NK-92 (cell line): ENCODE results near the gene THOC5.
"Not testable (repeated sequence)": the region's sequence is repeated elsewhere in the genome, so short reads cannot be mapped to it uniquely, and the experiment has no call there.

Source experiments
- DNase-seq: peaks from one replicate; lab custom pipeline; 2025; ENCODE audit not compliant: unreplicated experiment; lab: John Stamatoyannopoulos, UW

THOC5 gene

GRCh38 chr22:29511126-29511862, 42.3 kb downstream of the THOC5 start:
- DNase-seq, result no peak

GRCh38 chr22:29510542-29510941, 43.0 kb downstream of the THOC5 start:
- DNase-seq, result no peak

GRCh38 chr22:29509815-29510214, 43.7 kb downstream of the THOC5 start:
- DNase-seq, result no peak

GRCh38 chr22:29509298-29509697, 44.3 kb downstream of the THOC5 start:
- no peak for DNase-seq

GRCh38 chr22:29503811-29504372, 49.7 kb downstream of the THOC5 start:
- DNase-seq, result no peak

GRCh38 chr22:29499852-29500251, 53.7 kb downstream of the THOC5 start:
- no peak for DNase-seq

- DNase-seq, result no peak
These were observed 59.9 kb downstream of the THOC5 start for GRCh38 chr22:29493636-29494035.

GRCh38 chr22:29491012-29491411, 62.5 kb downstream of the THOC5 start:
- no peak for DNase-seq

- DNase-seq, result not testable (repeated sequence)
These were observed 64.3 kb downstream of the THOC5 start for GRCh38 chr22:29489127-29489780.

- no peak for DNase-seq
These were observed 66.1 kb downstream of the THOC5 start for GRCh38 chr22:29487426-29487986.

- no peak for DNase-seq
These were observed 68.1 kb downstream of the THOC5 start for GRCh38 chr22:29485448-29485847.

GRCh38 chr22:29484642-29485041, 68.9 kb downstream of the THOC5 start:
- no peak for DNase-seq

- DNase-seq, result no peak
These were observed 70.3 kb downstream of the THOC5 start for GRCh38 chr22:29483254-29483653.

GRCh38 chr22:29482726-29483125, 70.8 kb downstream of the THOC5 start:
- DNase-seq, result no peak

GRCh38 chr22:29482253-29482652, 71.3 kb downstream of the THOC5 start:
- DNase-seq, result no peak

- no peak for DNase-seq
These were observed 72.1 kb downstream of the THOC5 start for GRCh38 chr22:29481265-29482000.

GRCh38 chr22:29480512-29481264, 72.9 kb downstream of the THOC5 start:
- DNase-seq, result no peak

GRCh38 chr22:29480262-29480511, 73.4 kb downstream of the THOC5 start:
- no peak for DNase-seq

- DNase-seq, result no peak
These were observed 73.9 kb downstream of the THOC5 start, which contains the start of gene NEFH for GRCh38 chr22:29479417-29480261. Gene NEFH (plus strand): TSS chr22:29480218. CDS start chr22:29480263, 45 bp downstream.
